Amniotic epithelial cell (primary cell): ENCODE results near the gene DGKQ.
A peak's percentile ranks its signal among the peaks of the same experiment; 100 is the strongest.
"Not testable (repeated sequence)": the region's sequence is repeated elsewhere in the genome, so short reads cannot be mapped to it uniquely, and the experiment has no call there.

Experiments used
- DNase-seq: peaks from one replicate; pipeline ENCODE4 v3.0.0-alpha.2; 2010; ENCODE audit warnings: low read depth

The DGKQ gene

DNA sequence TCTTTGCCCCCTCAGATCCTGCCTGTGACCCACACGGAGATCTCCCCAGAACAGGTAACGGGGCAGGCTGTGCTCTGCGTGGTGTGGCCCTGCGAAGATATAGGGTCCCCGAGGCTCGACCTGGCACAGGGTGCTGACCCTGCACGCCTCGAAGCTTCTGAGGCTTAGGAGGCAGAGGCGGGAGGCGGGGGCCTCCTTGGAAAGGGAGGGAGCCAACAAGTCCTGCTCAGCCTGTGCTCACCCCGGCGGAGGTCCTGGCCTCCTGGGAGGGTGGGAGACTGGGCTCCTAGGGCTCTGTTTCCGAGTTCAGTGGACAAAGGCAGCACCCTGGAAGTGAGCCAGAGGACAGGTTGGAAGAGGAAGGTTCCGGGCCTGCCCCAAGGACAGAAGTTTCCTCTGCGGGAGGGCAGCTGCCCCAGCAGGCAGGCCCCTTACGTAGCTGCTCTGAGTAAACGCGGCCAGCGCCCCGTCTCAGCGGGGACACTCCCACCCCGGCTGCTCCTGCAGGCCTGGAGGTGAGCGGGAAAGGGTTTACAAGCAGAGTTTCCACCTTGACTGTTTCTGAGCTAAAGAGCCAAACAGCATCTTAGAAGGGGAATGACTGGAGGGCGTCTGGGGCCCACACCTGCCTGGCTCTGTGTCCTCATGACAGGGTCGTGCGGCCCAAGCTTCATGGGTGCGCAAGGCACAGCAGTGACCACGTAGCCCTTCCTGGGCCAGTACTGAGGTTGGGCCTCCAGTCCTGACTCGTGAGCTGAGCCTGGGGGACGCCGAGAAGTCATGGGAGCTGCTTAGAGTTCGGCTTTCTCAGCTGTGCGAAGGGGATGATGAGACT, 25.1 kb downstream of the DGKQ start:
- DNase-seq, result no peak

DNA sequence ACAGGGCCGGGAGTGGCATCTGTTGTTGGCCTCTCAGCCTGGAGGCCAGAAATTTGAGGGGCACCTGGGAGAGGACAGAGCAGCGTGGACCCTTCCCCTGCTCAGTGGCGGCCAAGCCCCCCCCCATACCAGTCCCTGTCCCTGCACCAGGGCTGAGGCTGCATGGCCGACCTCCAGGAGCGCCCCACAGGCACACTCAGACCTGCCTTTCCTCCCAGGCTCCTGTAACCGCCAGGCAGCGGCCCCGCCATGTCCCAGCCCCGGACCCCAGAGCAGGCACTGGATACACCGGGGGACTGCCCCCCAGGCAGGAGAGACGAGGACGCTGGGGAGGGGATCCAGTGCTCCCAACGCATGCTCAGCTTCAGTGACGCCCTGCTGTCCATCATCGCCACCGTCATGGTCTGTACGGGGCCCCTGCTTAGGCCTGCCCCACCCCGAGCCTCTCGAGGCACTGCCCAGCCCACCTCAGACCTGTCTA, 25.8 kb downstream of the DGKQ start:
- no peak for DNase-seq

DNA sequence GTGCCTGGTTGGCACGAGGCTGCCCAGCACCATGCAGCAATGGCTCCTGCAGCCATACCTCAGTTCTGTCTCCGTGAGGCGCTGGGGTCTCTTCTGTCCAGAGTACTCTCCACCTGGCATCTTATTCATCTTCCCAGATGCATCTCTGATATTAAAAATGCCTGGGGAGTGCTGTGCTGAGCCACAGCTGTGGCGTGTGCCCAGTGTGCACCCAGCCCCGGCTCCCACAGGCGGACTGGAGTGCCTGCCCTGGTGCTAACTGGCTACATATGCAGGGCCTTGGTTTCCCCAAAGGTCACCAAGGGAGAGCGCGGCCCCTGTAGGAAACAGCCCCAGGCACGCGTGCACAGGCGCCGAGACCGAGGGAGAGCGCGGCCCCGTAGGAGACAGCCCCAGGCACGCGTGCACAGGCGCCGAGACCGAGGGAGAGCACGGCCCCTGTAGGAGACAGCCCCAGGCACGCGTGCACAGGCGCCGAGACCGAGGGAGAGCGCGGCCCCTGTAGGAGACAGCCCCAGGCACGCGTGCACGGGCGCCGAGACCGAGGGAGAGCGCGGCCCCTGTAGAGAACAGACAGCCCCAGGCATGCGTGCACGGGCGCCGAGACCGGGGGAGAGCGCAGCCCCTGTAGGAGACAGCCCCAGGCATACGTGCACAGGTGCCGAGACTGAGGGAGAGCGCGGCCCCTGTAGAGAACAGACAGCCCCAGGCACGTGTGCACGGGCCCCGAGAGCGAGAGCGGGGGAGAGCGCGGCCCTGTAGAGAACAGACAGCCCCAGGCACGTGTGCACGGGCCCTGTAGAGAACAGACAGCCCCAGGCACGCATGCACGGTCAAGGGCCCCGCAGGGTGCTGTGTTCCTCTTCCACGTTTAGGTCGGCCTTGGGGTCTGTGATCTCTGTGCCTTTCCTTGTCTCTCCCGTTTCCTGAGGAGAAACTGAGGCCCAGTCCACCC, 26.6 kb downstream of the DGKQ start:
- no peak for DNase-seq

DNA sequence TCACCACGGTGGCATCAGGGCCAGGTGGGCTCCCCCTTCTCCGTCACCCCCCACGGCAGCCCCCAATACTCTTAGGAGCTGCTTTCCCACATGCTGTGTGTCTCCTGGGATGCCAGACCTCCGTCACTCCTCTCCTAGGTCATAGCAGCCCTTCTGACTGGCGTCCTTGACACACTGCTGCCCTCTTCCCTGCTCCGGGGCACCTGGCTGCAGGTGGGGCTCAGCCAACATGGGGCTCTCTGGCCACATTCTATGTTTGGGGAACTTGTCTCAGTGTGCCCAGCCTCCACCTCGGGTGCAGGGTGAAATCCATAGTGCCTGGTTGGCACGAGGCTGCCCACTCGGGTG, 27.3 kb downstream of the DGKQ start:
- DNase-seq, result no peak

DNA sequence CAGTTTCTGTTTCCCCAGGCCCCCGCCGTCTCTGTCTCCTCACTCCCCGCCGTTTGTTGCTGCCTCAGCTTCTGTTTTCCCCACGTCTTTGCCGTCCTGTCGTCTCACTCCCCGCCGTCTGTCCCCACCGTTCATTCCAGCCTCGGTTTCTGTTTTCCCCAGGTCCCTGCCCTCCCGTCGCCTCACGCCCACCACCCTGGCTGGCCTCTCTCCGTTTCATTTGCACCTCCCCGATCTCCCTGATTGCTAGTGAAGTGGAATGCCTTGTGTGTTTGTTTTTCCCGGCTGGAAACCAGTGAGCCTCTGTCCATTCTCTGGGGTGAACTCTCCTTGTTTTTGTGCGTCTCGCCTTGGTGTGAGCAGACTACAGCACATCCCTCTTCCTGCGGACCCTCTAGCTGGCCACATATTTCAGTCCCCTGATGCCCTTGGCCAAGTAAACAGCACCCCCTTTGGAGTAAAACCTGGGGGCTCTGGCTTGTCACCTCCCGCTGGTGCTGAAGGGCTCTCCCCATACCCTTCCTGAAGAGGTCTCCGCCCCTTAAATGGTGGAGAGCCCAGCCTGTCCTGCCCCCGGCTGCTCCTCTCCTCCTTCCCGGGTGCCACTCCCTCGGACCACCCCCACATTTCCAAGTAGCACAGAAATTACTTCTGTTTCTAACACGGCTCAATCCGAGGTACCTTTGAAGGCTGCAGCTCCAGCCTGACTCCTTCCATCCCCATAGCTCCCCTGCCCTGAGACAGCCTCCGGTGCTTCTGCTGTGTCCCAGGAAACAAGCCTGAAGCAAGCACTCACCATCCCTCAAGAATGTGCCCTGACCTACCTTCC, 27.9 kb downstream of the DGKQ start:
- no peak for DNase-seq

DNA sequence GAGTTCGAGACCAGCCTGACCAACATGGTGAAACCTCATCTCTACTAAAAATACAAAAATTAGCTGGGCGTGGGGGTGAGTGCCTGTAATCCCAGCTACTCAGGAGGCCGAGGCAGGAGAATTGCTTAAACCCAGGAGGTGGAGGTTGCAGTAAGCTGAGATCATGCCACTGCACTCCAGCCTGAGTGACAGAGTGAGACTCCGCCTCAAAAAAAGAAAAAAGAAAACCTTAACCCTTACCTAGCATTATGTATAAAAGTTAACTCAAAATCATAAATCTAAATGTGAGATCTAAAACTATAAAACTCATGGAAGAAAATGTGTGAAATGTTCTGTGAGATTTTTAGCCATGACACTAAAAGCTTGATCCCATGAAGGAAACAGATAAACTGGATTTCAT, 33.9 kb downstream of the DGKQ start:
- DNase-seq, result not testable (repeated sequence)

DNA sequence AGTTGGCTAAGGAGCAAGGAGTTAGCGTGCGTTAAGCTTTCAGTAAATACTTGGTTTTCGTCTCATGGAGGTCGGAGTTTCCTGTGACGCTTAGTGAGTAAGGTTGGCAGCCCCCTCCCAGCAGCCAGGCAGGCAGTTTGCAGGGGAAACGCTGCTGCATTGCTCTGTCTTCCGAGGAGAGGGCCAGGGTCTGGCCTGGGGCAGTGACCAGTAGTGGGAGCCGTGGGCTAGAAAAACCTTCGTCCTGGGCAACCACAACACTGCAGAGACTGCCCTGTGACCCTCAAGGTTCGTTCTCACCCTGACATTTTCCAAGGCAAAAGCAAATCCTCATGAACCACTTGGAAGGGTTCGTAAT, 40.7 kb downstream of the DGKQ start:
- DNase-seq, result peak; percentile 12

DNA sequence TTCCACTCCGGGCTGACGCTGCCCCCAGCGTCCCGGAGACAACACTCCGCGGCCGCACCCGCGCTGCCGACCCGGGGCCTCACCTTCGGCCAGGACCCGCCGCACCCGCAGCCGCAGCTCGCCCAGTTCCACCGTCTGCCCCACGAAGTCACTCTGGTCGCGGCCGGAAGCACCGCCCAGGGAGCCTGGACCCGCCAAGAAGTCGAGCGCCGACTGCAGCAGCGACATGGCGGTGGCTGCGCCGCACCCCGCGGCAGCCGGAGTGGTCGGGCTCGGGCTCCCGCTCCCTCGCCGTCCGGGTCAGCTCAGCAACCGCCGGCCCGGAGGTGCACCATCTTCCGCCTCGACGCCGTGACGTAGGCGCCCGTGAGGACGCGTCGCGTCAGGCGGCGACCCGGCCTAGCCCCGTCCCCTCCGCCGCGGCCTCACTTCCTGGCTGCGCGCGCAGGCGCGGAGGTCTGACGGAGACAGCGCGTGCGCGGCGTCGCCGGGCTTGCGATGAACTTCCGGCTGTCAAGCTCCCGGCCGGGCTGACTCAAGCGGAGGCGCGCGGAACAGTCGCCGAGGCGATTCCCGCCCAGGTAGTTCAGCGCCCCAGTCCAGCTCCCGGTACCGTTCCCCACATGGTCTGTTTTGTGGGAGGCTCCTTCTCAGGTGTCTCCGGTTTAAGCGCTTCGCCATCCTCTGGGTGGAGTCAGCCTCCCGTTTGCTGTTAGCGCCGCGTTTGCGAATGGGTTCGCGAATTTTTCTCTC, 41.2 kb downstream of the DGKQ start, which contains the start of the genes GAK and TMEM175:
Gene GAK, minus strand, starts transcription at position 357 of the 753 bp plus-strand sequence. Its CDS starts 129 bp downstream, at position 228.
Gene TMEM175, plus strand, starts transcription at position 501 of the 753 bp plus-strand sequence. CDS start 15,280 bp downstream, outside the sequence.
- peak; percentile 91 for DNase-seq

DNA sequence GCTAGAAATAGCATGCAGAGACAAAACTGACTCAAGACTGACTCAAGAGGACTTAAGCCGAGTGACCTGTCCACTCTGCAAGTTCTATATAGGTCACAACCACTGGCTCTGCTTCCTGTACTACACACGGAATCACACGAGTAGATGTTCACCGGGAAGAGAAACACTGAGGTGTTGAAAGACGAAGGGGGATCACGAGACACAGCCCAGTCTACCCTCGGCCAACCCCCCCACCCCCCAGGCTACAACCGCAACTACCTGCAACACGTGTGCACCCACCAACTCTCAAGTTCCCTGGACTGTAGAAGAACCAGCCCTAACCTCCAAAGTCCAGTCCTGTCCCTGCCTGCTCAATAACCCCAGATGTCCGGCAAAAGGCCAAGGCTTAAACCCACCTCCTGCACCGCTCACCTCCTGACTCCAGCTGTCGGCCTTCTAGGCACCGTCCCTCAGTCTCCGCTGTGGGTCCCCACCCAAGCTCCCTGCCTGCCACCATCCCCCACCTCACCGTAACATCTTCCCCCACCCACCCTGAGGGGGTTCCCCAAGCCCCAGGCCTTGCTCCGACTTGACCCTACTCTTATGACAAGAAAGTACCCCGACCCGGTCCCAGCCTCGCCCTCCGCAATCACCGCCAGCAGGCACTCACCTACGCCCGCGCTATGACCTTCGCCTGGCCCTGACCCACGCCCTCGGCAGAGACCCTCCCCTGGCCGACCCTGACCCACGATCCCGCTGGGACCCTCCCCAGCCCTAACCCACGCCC, 42.0 kb downstream of the DGKQ start:
- DNase-seq, result peak; percentile 66

DNA sequence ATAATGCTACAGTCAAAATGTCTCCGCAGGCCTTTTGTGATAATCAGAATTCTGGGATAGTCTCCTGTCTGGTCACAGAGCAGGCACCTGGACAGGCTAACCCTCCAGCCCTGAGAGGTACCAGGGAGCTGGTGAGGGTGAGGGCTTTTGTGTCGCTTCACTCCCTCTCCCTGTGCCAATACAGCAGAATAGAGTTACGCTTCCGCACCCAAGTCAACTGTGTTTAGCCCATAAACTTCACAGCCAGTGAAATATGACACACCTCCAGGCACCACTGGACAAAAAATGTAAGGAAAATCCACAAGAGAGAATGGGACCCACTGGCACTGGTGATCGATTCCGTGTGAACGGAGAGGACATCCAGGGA, 42.6 kb downstream of the DGKQ start:
- DNase-seq, result no peak

DNA sequence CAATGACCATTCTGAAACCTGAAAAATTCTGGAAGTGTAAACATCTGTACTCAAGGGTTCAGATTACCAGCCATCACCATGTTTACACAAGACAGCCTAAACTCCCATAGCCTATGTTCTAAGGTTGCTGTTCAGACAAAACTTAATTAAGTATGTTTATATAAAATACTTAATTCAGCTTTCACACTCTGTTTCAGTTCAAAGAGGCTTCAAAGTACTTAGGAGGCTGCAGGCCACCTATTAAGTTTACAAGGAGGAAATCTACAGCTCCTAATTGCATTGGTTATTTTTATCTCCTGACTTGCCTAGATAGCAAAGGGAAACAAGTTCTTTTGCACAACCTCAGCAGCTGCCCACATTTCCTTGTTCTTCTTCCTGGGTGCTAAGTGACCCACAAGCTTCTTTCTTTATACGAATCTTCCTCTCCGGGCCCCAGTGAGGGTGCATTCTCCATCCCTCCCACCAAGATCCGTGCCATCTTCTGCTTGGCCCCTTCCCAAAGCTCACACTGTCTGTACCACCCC, 43.3 kb downstream of the DGKQ start:
- DNase-seq, result peak; percentile 30

DNA sequence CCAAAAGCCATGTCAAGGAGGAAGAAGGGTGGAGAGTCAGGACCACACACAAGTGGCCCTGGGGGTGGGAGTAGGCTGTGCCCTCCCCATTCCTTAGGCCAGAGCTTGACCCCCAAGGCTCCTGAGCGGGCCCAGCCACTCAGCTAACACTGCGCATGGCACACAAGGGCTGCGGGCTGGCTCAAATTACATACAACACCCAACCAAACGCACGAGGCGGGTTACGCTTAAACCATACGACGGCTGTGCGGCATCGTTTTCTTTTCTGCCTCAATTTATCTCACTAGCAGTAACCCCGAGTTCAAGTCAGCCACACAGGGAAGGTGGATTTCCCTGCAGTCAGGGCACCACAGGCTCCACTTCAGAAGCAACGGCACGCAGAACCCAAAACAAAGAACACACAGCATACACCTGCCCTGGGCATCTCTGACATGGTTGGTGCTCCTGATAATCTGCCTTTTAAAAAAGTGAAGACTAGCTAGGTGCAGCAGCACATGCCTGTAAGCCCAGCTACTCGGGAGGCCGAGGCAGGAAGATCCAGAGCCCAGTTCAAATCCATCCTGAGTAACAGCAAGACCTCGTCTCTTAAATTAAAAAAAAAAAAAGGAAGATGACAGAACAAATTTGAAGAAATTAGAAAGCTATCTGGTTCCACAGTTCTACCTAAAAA, 44.1 kb downstream of the DGKQ start:
- no peak for DNase-seq

DNA sequence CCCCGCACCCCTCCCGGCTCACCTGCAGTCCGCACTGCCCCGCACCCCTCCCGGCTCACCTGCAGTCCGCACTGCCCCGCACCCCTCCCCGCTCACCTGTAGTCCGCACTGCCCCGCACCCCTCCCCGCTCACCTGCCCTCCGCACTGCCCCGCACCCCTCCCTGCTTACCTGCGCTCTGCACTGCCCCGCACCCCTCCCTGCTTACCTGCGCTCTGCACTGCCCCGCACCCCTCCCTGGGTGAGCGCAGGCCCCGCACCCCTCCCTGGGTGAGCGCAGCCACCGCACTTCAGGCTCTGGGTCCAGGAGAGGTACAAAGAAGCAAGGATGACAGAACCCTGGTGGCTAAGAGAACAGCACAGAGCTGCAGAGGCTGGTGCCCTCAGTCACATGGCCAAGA, 45.8 kb downstream of the DGKQ start:
- not testable (repeated sequence) for DNase-seq

DNA sequence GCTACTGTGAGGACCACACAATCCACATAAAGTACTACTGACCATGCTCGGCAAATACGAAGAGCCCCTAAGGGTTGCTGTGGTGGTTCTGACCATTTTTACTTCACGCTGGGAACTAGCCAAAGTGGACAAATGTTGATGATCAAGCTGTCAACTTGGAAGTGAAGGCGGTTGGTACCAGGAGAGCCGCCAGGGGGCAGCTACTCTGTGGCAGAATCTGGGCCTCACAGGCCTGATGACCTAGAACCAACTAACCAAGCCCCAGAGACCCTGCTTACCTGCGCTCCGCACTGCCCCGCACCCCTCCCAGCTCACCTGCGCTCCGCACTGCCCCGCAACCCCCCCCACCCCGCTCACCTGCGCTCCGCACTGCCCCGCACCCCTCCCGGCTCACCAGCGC, 46.8 kb downstream of the DGKQ start:
- peak; percentile 15 for DNase-seq

DNA sequence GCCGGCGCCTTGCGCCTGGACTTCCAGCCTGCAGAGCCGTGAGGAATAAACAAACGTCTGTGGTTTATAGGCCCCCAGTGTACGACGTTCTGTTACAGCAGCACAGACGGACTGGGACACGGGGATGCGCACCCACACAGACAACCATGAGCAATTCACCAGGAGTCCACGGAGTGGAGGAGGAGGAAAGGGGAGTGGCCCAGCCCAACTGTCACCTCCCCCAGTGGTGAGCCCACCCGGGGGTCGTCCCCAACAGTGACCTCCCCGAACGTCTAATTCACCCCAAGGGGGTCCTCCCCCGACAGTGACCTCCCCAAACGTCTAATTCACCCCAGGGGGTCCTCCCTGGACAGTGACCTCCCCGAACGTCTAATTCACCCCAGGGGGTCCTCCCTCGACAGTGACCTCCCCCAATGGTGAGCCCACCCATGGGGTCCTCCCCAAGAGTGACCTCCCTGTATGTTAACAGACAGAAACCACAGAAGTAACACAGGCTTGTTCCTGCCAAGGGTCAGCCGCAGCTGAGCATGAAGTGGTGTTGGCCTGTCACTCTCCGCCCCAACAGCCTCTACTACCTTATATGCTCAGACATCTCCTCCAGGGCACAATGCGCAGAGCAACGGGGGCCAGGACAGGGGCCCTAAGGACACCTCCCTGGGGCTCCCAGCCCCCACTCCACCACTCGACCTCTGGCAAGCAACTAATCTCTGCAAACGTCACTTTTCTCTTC, 47.4 kb downstream of the DGKQ start:
- DNase-seq, result peak; percentile 21

DNA sequence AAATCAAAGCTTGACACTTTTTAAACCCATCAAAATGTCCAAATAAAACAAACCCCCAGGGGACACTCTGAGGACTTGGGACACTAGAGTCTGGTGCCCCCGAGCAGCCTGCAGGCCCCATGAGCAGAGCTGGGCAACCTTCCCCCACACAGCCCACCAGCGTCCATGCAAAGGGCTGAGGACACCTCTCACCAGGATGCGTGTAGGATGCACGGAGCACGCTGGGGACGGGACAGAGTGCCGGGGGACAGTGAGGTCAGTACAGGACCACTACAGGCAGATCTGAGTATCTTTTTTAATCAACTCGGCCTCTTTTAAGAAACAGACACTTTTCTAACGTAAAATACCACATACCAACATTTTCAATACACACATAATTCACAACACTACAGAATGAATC, 48.2 kb downstream of the DGKQ start:
- no peak for DNase-seq

DNA sequence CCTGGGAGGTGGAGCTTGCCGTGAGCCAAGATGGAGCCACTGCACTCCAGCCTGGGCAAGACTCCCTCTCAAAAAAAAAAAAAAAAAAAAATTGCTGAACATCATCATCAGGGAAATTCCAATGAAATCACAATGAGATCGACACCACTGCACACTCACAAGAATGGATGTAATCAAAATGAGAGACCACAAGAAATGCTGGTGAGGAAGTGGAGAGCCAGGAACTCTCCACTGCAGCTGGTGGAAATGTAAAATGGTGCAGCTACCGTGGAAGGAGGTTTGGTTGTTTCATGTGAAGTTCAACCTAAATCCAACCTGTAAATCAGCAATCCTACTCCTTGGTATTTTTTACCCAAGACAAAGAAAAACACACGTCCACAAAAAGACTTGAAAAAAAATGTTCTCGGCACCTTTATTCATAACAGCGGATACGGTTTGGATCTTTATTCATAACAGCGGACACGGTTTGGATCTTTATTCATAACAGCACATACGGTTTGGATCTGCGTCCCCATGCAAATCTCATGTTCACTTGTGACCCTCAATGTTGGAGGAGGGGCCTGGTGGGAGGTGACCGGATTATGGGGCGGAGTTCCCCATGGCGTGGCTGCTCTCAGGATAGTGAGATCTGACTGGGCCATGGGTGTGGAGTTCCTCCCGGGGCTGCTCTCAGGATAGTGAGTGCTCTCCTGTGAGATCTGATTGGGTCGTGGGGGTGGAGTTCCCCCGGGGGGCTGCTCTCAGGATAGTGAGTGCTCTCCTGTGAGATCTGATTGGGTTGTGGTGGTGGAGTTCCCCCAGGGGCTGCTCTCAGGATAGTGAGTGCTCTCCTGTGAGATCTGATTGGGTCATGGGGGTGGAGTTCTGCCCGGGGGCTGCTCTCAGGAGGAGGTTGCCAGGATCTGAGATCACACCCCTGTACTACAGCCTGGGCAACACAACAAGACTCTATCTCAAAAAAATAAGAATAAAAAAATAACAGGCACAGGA, 49.0 kb downstream of the DGKQ start:
- peak; percentile 12 for DNase-seq
